ENCODE results near the gene GPR143.

GPR143 gene

GRCh38 chrX:9767375-9767774 lies 1.7 kb upstream of the GPR143 start:
- DNase-seq = no peak

GRCh38 chrX:9765072-9765736 lies 443 bp downstream of the GPR143 start:
- no peak for DNase-seq

- DNase-seq = no peak
Observed at GRCh38 chrX:9759337-9759736, 6.3 kb downstream of the GPR143 start.

- no peak for DNase-seq
Observed at GRCh38 chrX:9758021-9758638, 7.5 kb downstream of the GPR143 start.

DNA sequence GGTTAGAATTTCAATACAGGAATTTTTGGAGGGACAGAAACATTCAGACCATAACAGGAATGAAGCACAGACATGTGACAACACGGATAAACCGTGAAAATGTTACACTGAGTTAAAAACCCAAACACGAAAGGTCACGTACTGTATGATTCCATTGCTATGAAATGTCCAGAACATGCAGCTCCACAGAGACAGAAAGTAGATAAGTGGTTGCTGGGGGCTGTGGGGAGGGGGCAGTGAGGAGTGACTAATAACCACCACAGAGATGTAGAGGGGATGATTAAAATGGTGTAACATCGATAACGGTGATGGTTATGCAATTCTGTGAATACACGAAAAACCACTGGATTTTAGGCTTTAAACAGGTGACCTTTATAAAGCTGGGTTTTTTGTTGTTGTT lies 8.3 kb downstream of the GPR143 start:
- no peak for DNase-seq

DNA sequence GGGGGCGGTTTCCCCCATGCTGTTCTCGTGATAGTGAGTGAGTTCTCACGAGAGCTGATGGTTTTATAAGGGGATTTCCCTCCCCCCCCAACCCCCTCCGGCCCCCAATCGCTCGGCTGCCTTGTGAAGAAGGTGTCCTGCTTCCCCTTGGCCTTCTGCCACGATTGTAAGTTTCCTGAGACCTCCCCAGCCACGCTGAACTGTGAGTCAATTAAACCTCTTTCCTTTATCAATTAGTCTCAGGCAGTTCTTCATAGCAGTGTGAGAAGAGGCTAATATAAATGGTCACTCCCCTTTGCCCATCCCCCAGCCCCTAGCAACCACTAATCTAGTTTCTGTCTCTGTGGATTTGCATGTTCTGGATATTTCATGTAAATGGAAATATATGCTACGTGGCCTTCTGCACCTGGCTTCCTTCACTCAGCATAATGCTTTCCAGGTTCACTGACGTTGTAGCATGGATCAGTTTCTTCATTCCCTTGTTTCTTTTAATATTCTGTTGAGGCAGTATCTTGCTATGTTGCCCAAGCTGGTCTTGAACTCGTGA lies 16.4 kb downstream of the GPR143 start:
- DNase-seq = no peak

DNA sequence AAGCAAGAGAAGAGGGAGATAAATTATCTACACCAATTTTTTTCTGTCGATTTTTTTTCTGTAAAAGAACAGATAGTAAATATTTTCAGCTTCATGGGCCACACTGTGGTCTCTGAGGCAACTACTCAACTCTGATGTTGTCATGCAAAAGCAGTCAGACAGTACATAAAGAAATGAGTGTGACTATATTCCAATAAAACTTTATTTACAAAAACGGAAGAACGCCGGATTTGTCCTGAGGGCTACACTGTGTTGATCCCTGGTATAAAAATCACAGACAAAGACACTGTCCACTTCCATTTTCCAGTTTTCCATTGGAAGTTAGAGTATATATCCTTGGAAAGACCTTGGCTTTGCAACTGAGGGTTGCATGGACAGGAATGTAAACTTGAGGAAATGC lies 18.0 kb downstream of the GPR143 start:
- DNase-seq = no peak

GRCh38 chrX:9746148-9746888 lies 19.3 kb downstream of the GPR143 start:
- no peak for DNase-seq

- no peak for DNase-seq
Observed at GRCh38 chrX:9745417-9746115, 20.1 kb downstream of the GPR143 start.

DNA sequence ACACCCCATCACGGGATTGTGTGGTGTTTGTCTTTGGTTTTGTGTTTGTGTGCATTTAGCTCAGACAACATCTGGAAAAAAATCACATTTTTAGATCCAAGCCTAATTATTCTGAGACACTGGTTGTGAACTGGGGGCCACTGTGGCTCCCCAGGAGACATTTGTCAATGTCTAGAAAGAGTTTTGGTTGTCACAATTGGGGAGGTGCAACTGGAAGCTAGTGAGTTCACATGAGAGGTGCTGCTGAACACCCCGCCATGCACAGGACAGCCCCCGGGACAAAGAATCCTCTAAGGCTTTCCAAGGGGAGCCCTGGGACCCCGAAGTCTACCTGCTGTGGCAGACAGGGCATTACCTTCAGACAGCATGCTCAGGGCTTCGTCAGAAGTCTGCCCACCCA lies 26.5 kb downstream of the GPR143 start:
- no peak for DNase-seq

DNA sequence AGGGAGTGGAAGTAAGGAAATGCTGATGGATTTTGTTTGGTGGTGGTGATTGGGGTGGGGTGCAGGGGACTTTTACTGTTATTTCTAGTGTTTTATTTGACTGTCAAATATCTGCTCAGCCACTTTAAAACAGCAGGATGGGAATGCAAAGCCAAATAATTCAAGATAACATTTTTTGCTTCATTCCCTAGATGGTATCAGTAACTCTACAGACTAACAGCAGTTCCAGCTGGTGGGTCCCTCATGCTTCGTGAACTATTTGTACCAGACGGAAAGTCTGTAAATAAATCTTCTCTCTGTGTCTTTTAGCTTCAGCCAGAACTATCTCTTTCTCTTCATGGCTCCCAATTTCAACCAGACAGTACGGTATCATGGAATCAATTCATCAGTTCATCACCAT lies 27.5 kb downstream of the GPR143 start:
- no peak for DNase-seq

- DNase-seq = no peak
Observed at GRCh38 chrX:9737363-9737762, 28.3 kb downstream of the GPR143 start.

DNA sequence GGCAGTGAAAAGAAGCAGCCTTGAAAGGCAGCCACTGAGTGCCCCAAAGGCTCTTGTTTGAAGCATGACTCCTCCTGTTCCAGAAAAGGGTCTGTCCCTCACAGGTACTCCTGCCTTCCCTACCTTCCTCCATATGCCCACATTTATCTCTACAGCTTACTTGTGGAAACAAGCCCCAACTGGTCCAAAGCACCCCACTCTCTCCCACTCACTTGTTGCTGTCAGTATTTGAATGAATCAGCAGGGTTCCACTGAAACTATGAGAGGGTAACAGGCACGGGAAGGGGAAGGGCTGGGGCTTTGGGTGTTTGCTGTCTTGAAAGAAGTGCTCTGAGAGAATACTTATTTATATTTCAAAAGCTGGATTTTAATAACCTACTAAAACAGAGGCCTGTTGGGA lies 34.9 kb downstream of the GPR143 start:
- no peak for DNase-seq

DNA sequence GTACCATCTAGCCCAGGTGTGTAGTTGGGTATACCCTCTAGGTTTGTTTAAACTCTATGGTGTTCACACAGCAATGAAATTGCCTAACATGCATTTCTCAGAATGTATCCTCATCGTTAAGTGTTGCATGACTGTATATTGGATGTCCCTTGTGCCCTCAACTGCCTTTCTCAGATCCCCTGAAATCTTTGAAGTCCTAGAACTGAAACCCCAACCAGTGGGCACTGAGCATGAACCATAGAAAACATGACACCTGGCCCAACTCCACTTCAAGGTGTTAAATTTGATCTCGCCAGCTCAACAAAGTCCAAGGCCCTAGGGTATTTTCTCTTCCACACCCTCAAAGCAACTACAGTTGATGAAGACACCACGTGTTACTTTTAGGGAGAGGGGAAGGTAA lies 35.6 kb downstream of the GPR143 start:
- DNase-seq = no peak

GRCh38 chrX:9729171-9729885 lies 36.3 kb downstream of the GPR143 start:
- no peak for DNase-seq

DNA sequence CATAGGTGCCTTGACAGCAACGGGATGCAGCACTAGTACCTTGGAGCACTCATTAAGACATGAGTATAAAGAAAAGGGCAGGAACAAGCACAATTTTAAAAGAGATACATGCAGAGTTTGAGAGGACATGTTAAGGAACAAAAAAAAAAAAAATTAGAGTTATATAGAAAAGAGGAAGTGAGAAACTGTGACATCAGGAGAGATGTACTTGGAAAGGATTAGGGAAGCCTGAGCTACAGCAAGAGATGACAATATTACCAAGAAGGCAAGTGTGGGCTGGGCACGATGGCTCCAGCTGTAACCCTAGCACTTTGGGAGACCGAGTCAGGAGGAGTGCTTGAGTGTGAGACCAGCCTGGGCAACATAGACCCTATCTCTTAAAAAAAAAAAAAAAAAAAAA lies 37.4 kb downstream of the GPR143 start:
- DNase-seq = no peak

DNA sequence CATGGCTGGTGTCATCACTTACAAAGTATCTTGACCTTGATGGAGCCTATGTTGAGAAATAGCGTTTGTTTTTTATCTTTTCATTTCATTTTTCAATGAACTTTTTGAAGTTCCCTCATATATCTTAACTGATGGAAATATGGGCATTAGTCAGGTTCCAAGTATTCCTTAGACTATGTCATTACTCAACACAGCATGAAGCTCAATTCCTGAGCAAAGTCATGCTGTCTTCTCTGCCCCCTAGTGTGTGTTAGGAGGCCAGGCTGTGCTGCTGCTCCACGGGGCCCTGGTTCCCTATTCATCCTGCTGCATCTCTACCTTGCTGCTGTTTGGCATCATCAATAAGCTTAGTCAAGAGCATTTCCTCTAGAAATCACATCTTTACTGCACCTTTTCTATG lies 40.9 kb downstream of the GPR143 start:
- no peak for DNase-seq

DNA sequence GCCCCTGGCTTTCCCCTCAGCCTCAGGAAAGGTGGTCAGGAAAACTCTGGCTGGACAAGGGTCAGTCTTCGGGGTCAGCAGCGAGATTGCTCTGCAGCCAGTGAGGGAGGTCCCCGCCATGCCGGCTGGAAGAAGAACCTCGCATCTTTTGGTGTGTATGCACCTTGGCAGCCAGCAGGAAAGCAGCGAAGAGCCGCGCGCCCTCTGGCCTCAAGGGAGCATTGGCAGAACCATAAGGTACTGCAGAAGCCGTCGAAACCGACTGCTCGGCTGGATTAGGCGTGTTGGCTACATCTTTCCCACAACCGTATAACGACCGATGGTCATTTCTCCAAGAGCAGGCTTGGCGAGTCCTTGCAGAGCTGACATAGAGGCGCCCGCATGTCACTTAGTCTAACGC lies 48.3 kb downstream of the GPR143 start:
- no peak for DNase-seq

GRCh38 chrX:9710332-9710731 lies 55.3 kb downstream of the GPR143 start:
- no peak for DNase-seq

- peak; percentile 53 for DNase-seq
Observed at GRCh38 chrX:9708923-9709553, 56.6 kb downstream of the GPR143 start.

- no peak for DNase-seq
Observed at GRCh38 chrX:9708086-9708485, 57.6 kb downstream of the GPR143 start.

DNA sequence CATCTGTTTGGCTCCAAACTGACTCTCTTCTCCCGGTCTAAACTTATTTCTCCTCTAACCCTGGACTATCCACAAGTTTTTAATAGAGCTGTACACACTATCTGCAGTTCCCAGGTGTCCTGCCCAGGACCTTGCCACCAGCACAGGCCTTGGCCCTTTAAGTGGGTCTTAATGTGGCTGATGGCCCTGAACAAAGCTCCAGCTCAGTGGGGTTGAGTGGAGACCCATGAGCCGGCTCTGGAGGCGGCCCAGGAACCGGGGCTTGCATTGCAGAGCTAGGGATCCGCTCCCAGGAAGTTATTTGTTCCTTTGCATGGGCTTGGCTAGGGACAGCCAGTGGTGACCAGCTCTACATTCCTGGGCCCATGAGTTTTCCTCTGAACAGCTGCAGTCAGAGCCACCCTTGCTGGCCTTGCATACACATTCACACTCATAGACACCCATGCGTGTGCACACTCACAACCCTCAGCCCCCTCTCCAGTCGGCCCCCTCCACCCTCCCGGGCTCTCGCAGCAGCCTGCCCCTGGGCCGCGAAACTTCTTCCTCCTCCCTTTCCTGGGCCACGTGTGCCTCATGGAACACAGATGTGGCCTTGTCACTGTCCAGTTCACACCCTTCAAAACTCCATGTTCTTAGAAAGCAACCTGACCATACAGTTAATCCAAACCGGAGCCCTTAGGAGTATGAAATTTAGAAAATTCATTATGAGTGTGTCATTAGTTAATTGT lies 58.2 kb downstream of the GPR143 start:
- no peak for DNase-seq
